Lower lobe of right lung (tissue), 2 donors: ENCODE results near the gene DSE. TPM values are rescaled to one million over a fixed set of nuclear protein-coding genes. Genes with fewer than 3 reads are reported as not detected.

Source experiments
- ATAC-seq, 2 donors: fragments of 200-7000 bp; cut with Tn5 transposase; one replicate each; pipeline ENCODE4 v1.9.1; 2020 to 2022; ENCODE audit warnings: mild to moderate bottlenecking in 2 of 2, moderate library complexity in 2 of 2
- DNase-seq: peaks from one replicate; pipeline ENCODE4 v3.0.0-alpha.2; 2020
- H3K27ac ChIP-seq: fragments of 200-600 bp; one replicate; pipeline ENCODE4 v1.8.0; 2022
- H3K27me3 ChIP-seq: fragments of 200-600 bp; one replicate; pipeline ENCODE4 v1.8.0; 2022; ENCODE audit warnings: low read depth
- H3K36me3 ChIP-seq: fragments of 200-600 bp; one replicate; pipeline ENCODE4 v1.8.0; 2022; ENCODE audit warnings: mild to moderate bottlenecking
- H3K4me1 ChIP-seq: fragments of 200-600 bp; one replicate; pipeline ENCODE4 v1.8.0; 2022
- H3K4me3 ChIP-seq: fragments of 200-600 bp; one replicate; pipeline ENCODE4 v1.8.0; 2022; ENCODE audit warnings: mild to moderate bottlenecking
- H3K9me3 ChIP-seq: fragments of 200-600 bp; one replicate; pipeline ENCODE4 v1.8.0; 2022
- CTCF ChIP-seq: fragments of 200-600 bp; IDR thresholded peaks from one replicate; pipeline ENCODE4 v1.8.0; 2022; ENCODE audit warnings: antibody characterized with exemption, mild to moderate bottlenecking
- intact Hi-C: fragments of 100-400 bp; cut with DNase I; formaldehyde crosslinking; loops from one replicate; pipeline ENCODE4 v1.11.0; 2022
- total RNA-seq: library from RNA; stranded (reverse); fragmentation: NEBNext Ultra II Directional; extraction: Animal tissue kit (Norgen Biotek cat#: 25700); gene quantifications from one replicate; pipeline ENCODE4 v1.2.1, GENCODE V29; 2021
- donor health status: DM: no; HTN: yes; CAD: no; lungs with severe emphysema.

The DSE gene
- total RNA-seq, 1 donor from 2014 or later: 59.7 TPM

GRCh38 chr6:116371120-116371917 is 572 bp downstream of the DSE start:
- Histone ChIP-seq H3K36me3 (no peaks in the 10 kb centered on the region), H3K4me3 (peak overlapping the region; percentile 82), H3K4me1 (peaks cover 22% of the 10 kb centered on the region), H3K27me3 (no peaks in the 10 kb centered on the region), H3K9me3 (no peaks in the 10 kb centered on the region), H3K27ac (peak overlapping the region; percentile 91)
- peak; percentile 78 to 86 for ATAC-seq
- peak; percentile 75 for DNase-seq
- intact Hi-C loops: no loop called here
- no peak for TF ChIP-seq CTCF

- H3K27ac ChIP-seq: peak overlapping the region; percentile 91
- no peaks in the 10 kb centered on the region for H3K9me3 ChIP-seq
- peaks cover 22% of the 10 kb centered on the region for H3K4me1 ChIP-seq
- H3K27me3 ChIP-seq: no peaks in the 10 kb centered on the region
- peak overlapping the region; percentile 82 for H3K4me3 ChIP-seq
- intact Hi-C loops: no loop called here
- H3K36me3 ChIP-seq: no peaks in the 10 kb centered on the region
- no peak for TF ChIP-seq CTCF
- DNase-seq (no peak), ATAC-seq (no peak)
Measured at GRCh38 chr6:116371918-116372209, 1.1 kb downstream of the DSE start.

- no peak for TF ChIP-seq CTCF
- Histone ChIP-seq H3K4me1 (peaks cover 22% of the 10 kb centered on the region), H3K27ac (no peak overlapping the region), H3K36me3 (no peaks in the 10 kb centered on the region), H3K27me3 (no peaks in the 10 kb centered on the region), H3K4me3 (no peak overlapping the region), H3K9me3 (no peaks in the 10 kb centered on the region)
- no peak for DNase-seq
- intact Hi-C loops: no loop called here
- no peak for ATAC-seq
Measured at GRCh38 chr6:116373300-116373699, 2.6 kb downstream of the DSE start.

GRCh38 chr6:116373940-116374339 is 3.2 kb downstream of the DSE start:
- no peak overlapping the region for H3K4me3 ChIP-seq
- peaks cover 22% of the 10 kb centered on the region for H3K4me1 ChIP-seq
- TF ChIP-seq CTCF: no peak
- H3K27me3 ChIP-seq: no peaks in the 10 kb centered on the region
- intact Hi-C loops: no loop called here
- no peaks in the 10 kb centered on the region for H3K36me3 ChIP-seq
- no peaks in the 10 kb centered on the region for H3K9me3 ChIP-seq
- no peak for DNase-seq
- ATAC-seq: no peak
- no peak overlapping the region for H3K27ac ChIP-seq

GRCh38 chr6:116374586-116374985 is 3.8 kb downstream of the DSE start:
- no peak for TF ChIP-seq CTCF
- ATAC-seq: no peak
- Histone ChIP-seq H3K27me3 (no peaks in the 10 kb centered on the region), H3K4me1 (peaks cover 16% of the 10 kb centered on the region), H3K36me3 (no peaks in the 10 kb centered on the region), H3K9me3 (no peaks in the 10 kb centered on the region), H3K4me3 (no peak overlapping the region), H3K27ac (no peak overlapping the region)
- intact Hi-C loops: no loop called here
- no peak for DNase-seq
